CD14-positive monocyte (primary cell): Measurements from ENCODE around the gene DYRK1A. TPM values are rescaled to one million over a fixed set of nuclear protein-coding genes. Genes with fewer than 3 reads are reported as not detected.

Source experiments
- DNase-seq, 3 donors: peaks; one replicate each; pipeline ENCODE4 v3.0.0-alpha.2; 2011 to 2022
- H2AFZ ChIP-seq: 2 replicates; pipeline ENCODE4 v1.6.0; 2012; ENCODE audit warnings: mild to moderate bottlenecking, low read depth, low read length, inconsistent platforms; ENCODE audit not compliant: insufficient read depth, poor library complexity, severe bottlenecking
- H3K27ac ChIP-seq, 2 donors: 1 replicate in 1 of 2; 2 replicates in 1 of 2; pipeline ENCODE4 v1.5.1; 2012 to 2013; ENCODE audit warnings: low read length in 2 of 2, control low read depth in 1 of 2, inconsistent platforms in 1 of 2, low read depth in 1 of 2, mild to moderate bottlenecking in 1 of 2
- H3K27me3 ChIP-seq, 2 donors: one replicate each; pipeline versions ENCODE4 v1.6.0 to v1.6.1; 2011 to 2013; ENCODE audit warnings: low read length in 2 of 2; ENCODE audit not compliant: control insufficient read depth in 2 of 2, insufficient read depth in 2 of 2
- H3K36me3 ChIP-seq, 2 donors: replicated peaks in 1 of 2; 1 replicate in 1 of 2; 2 replicates in 1 of 2; pipeline versions ENCODE4 v1.5.1 to v1.6.1; 2012 to 2013; ENCODE audit warnings: low read length in 2 of 2, control low read depth in 1 of 2, inconsistent platforms in 1 of 2, mild to moderate bottlenecking in 1 of 2; ENCODE audit not compliant: insufficient read depth in 2 of 2, control insufficient read depth in 1 of 2
- H3K4me1 ChIP-seq, 2 donors: 1 replicate in 1 of 2; 2 replicates in 1 of 2; pipeline versions ENCODE4 v1.5.1 to v1.6.1; 2012 to 2013; ENCODE audit warnings: low read length in 2 of 2, control low read depth in 1 of 2, inconsistent platforms in 1 of 2, mild to moderate bottlenecking in 1 of 2, moderate library complexity in 1 of 2; ENCODE audit not compliant: insufficient read depth in 2 of 2, control insufficient read depth in 1 of 2
- H3K4me2 ChIP-seq: replicated peaks from 2 replicates; pipeline ENCODE3; 2012; ENCODE audit warnings: low read length, moderate library complexity, mild to moderate bottlenecking; ENCODE audit not compliant: poor library complexity, severe bottlenecking; ENCODE audit errors: extremely low read depth
- H3K4me3 ChIP-seq, 3 experiments: fragments of 200-600 bp in 1 of 3; sonication (generic) in 1 of 3; replicated peaks in 1 of 3; 1 replicate in 2 of 3; 2 replicates in 1 of 3; pipeline ENCODE4 v1.5.1; 2011 to 2013; ENCODE audit warnings: low read length in 3 of 3, mild to moderate bottlenecking in 3 of 3, control low read depth in 2 of 3, low read depth in 2 of 3, inconsistent platforms in 1 of 3, moderate library complexity in 1 of 3
- H3K79me2 ChIP-seq: 2 replicates; pipeline ENCODE4 v1.6.0; 2012; ENCODE audit warnings: mild to moderate bottlenecking, control low read depth, inconsistent platforms, low read length, moderate library complexity; ENCODE audit not compliant: insufficient read depth
- H3K9ac ChIP-seq: 2 replicates; pipeline ENCODE4 v1.6.0; 2017; ENCODE audit warnings: low read length, mild to moderate bottlenecking; ENCODE audit not compliant: insufficient read depth, poor library complexity, severe bottlenecking
- H3K9me3 ChIP-seq, 2 donors: replicated peaks in 1 of 2; 1 replicate in 1 of 2; 2 replicates in 1 of 2; pipeline versions ENCODE4 v1.5.1 to v1.6.1; 2012 to 2013; ENCODE audit warnings: low read length in 2 of 2, control low read depth in 1 of 2; ENCODE audit not compliant: control insufficient read depth in 1 of 2, insufficient read depth in 1 of 2
- H4K20me1 ChIP-seq: 2 replicates; pipeline ENCODE4 v1.6.0; 2012; ENCODE audit warnings: mild to moderate bottlenecking, low read length, control low read depth, moderate library complexity; ENCODE audit not compliant: insufficient read depth
- H3K27ac Mint-ChIP-seq, 7 donors: one replicate each; pipeline ENCODE4 v1.8.0; 2020; ENCODE audit warnings: mild to moderate bottlenecking in 7 of 7, mixed read lengths in 7 of 7, moderate library complexity in 6 of 7, inconsistent platforms in 2 of 7
- H3K27me3 Mint-ChIP-seq, 3 donors: one replicate each; pipeline ENCODE4 v1.8.0; 2021 to 2022; ENCODE audit warnings: low read depth in 3 of 3, mild to moderate bottlenecking in 3 of 3, mixed read lengths in 3 of 3, moderate library complexity in 3 of 3, inconsistent platforms in 1 of 3
- H3K36me3 Mint-ChIP-seq, 2 donors: one replicate each; pipeline ENCODE4 v1.8.0; 2020; ENCODE audit warnings: mixed read lengths in 2 of 2, inconsistent platforms in 1 of 2, mild to moderate bottlenecking in 1 of 2
- H3K4me1 Mint-ChIP-seq: one replicate; pipeline ENCODE4 v1.8.0; 2020; ENCODE audit warnings: mild to moderate bottlenecking, mixed read lengths
- H3K4me3 Mint-ChIP-seq, 2 donors: one replicate each; pipeline ENCODE4 v1.8.0; 2020; ENCODE audit warnings: mild to moderate bottlenecking in 2 of 2, mixed read lengths in 2 of 2, moderate library complexity in 1 of 2
- H3K9me3 Mint-ChIP-seq, 7 donors: one replicate each; pipeline ENCODE4 v1.8.0; 2020 to 2022; ENCODE audit warnings: mixed read lengths in 7 of 7, mild to moderate bottlenecking in 6 of 7, moderate library complexity in 6 of 7, inconsistent platforms in 2 of 7
- CTCF ChIP-seq: fragments of 200-600 bp; IDR thresholded peaks from one replicate; pipeline ENCODE4 v1.8.0; 2022; ENCODE audit warnings: antibody characterized with exemption, mild to moderate bottlenecking
- WGBS: methylation state at CpG from one replicate; pipeline ENCODE4 v1.1.5; 2013; ENCODE audit warnings: missing lambda C conversion rate; ENCODE audit not compliant: insufficient coverage; 5-methylcytosine and 5-hydroxymethylcytosine counted together
- intact Hi-C, 2 donors: fragments of 100-400 bp; cut with micrococcal nuclease; formaldehyde crosslinking; loops; one replicate each; pipeline versions ENCODE4 v1.15.0 to v1.15.1; 2023
- polyA plus RNA-seq, 3 donors: library from polyadenylated mRNA; depleted of rRNA in 1 of 3; unstranded in 2 of 3; stranded (reverse) in 1 of 3; fragments of 300-500 nt in 2 of 3; fragments of >200 nt in 1 of 3; fragmentation: Illumina TruSeq in 2 of 3; gene quantifications; 1 replicate in 2 of 3; 2 replicates in 1 of 3; pipeline ENCODE4 v1.2.3, GENCODE V29; 2012 to 2021

Gene DYRK1A
- polyA plus RNA-seq, 3 donors = 1.8 to 53.5 (median 2.4) TPM

GRCh38 chr21:37475186-37475868, 108.8 kb downstream of the DYRK1A start:
- H3K4me3 ChIP-seq = no peak overlapping the region
- peaks cover 98% of the 10 kb centered on the region for H4K20me1 ChIP-seq
- Mint-ChIP-seq H3K36me3 (peaks cover 25 to 46% of the 10 kb centered on the region in 2 donors), H3K27ac (peak overlapping the region in 5 of 7 donors; percentile 9 to 48 (median 21)), H3K9me3 (no peaks in the 10 kb centered on the region), H3K4me3 (no peak overlapping the region), H3K4me1 (peaks cover 9% of the 10 kb centered on the region), H3K27me3 (no peaks in the 10 kb centered on the region)
- H3K79me2 ChIP-seq = peaks cover 95% of the 10 kb centered on the region
- no peaks in the 10 kb centered on the region for H3K4me1 ChIP-seq
- no peak overlapping the region for H3K9ac ChIP-seq
- peak overlapping the region in 1 of 2 donors; percentile 7 for H3K27ac ChIP-seq
- intact Hi-C loops = no loop called here
- H3K4me2 ChIP-seq = no peak overlapping the region
- no peak overlapping the region for H2AFZ ChIP-seq
- H3K36me3 ChIP-seq = peaks cover 26 to 70% of the 10 kb centered on the region in 2 donors
- TF ChIP-seq CTCF = no peak
- no peaks in the 10 kb centered on the region for H3K9me3 ChIP-seq
- H3K27me3 ChIP-seq = no peaks in the 10 kb centered on the region
- no peak for DNase-seq

GRCh38 chr21:37478794-37479193, 112.2 kb downstream of the DYRK1A start:
- TF ChIP-seq CTCF = no peak
- no peak for DNase-seq
- H3K27ac ChIP-seq = no peak overlapping the region
- no peaks in the 10 kb centered on the region for H3K27me3 ChIP-seq
- no peak overlapping the region for H3K4me2 ChIP-seq
- Mint-ChIP-seq H3K36me3 (peaks cover 41 to 64% of the 10 kb centered on the region in 2 donors), H3K4me1 (peaks cover 9% of the 10 kb centered on the region), H3K27me3 (no peaks in the 10 kb centered on the region), H3K9me3 (no peaks in the 10 kb centered on the region), H3K4me3 (no peak overlapping the region), H3K27ac (no peak overlapping the region)
- H3K9me3 ChIP-seq = no peaks in the 10 kb centered on the region
- H3K79me2 ChIP-seq = peaks cover 67% of the 10 kb centered on the region
- peaks cover 90% of the 10 kb centered on the region for H4K20me1 ChIP-seq
- no peaks in the 10 kb centered on the region for H3K4me1 ChIP-seq
- H3K9ac ChIP-seq = no peak overlapping the region
- no CpG with 5 or more reads among the region's 1 CpG for WGBS
- H2AFZ ChIP-seq = no peak overlapping the region
- peaks cover 39 to 80% of the 10 kb centered on the region in 2 donors for H3K36me3 ChIP-seq
- intact Hi-C loops = no loop called here
- H3K4me3 ChIP-seq = no peak overlapping the region
